Subcutaneous abdominal adipose tissue (tissue), 5 donors: ENCODE data around the gene SACM1L.

Experiments used
- H3K27ac ChIP-seq: one replicate; pipeline ENCODE4 v1.7.0; 2013; ENCODE audit warnings: low read depth, mild to moderate bottlenecking, inconsistent platforms, low read length, moderate library complexity
- H3K27me3 ChIP-seq, 5 donors: one replicate each; pipeline ENCODE4 v1.7.0; 2013; ENCODE audit warnings: low read length in 5 of 5, inconsistent platforms in 1 of 5; ENCODE audit not compliant: control insufficient read depth in 5 of 5, insufficient read depth in 4 of 5
- H3K36me3 ChIP-seq, 5 donors: one replicate each; pipeline ENCODE4 v1.7.0; 2013; ENCODE audit warnings: low read length in 5 of 5; ENCODE audit not compliant: control insufficient read depth in 5 of 5, insufficient read depth in 5 of 5
- H3K4me1 ChIP-seq, 5 donors: one replicate each; pipeline ENCODE4 v1.7.0; 2013; ENCODE audit warnings: low read length in 5 of 5, mild to moderate bottlenecking in 3 of 5, moderate library complexity in 1 of 5; ENCODE audit not compliant: control insufficient read depth in 5 of 5, insufficient read depth in 5 of 5
- H3K4me3 ChIP-seq, 5 donors: one replicate each; pipeline ENCODE4 v1.7.0; 2013; ENCODE audit warnings: low read length in 5 of 5, low read depth in 1 of 5
- H3K9ac ChIP-seq, 5 donors: one replicate each; pipeline ENCODE4 v1.7.0; 2013; ENCODE audit warnings: low read length in 5 of 5, mild to moderate bottlenecking in 4 of 5, moderate library complexity in 3 of 5
- H3K9me3 ChIP-seq, 5 donors: one replicate each; pipeline ENCODE4 v1.7.0; 2013; ENCODE audit warnings: low read length in 5 of 5; ENCODE audit not compliant: control insufficient read depth in 5 of 5
- donor health status: healthy.
- donor health status: healthy.
- donor health status: healthy.
- donor health status: healthy.
- donor health status: healthy.

The SACM1L gene

GRCh38 chr3:45779746-45780735 lies 90.8 kb downstream of the SACM1L start:
- no peaks in the 10 kb centered on the region for H3K4me1 ChIP-seq
- H3K9ac ChIP-seq: no peak overlapping the region
- no peaks in the 10 kb centered on the region for H3K9me3 ChIP-seq
- peaks cover 0 to 11% (median 0%) of the 10 kb centered on the region in 5 donors for H3K27me3 ChIP-seq
- no peak overlapping the region for H3K4me3 ChIP-seq
- H3K36me3 ChIP-seq: no peaks in the 10 kb centered on the region
- no peak overlapping the region for H3K27ac ChIP-seq

GRCh38 chr3:45781271-45781670 lies 92.1 kb downstream of the SACM1L start:
- peaks cover 0 to 11% (median 0%) of the 10 kb centered on the region in 5 donors for H3K27me3 ChIP-seq
- no peak overlapping the region for H3K4me3 ChIP-seq
- no peak overlapping the region for H3K9ac ChIP-seq
- no peaks in the 10 kb centered on the region for H3K36me3 ChIP-seq
- no peaks in the 10 kb centered on the region for H3K9me3 ChIP-seq
- H3K4me1 ChIP-seq: peaks cover 0 to 2% (median 0%) of the 10 kb centered on the region in 5 donors
- H3K27ac ChIP-seq: no peak overlapping the region

GRCh38 chr3:45781841-45782240 lies 92.6 kb downstream of the SACM1L start:
- Histone ChIP-seq H3K9me3 (no peaks in the 10 kb centered on the region), H3K4me1 (peaks cover 0 to 7% (median 0%) of the 10 kb centered on the region in 5 donors), H3K4me3 (no peak overlapping the region)

DNA sequence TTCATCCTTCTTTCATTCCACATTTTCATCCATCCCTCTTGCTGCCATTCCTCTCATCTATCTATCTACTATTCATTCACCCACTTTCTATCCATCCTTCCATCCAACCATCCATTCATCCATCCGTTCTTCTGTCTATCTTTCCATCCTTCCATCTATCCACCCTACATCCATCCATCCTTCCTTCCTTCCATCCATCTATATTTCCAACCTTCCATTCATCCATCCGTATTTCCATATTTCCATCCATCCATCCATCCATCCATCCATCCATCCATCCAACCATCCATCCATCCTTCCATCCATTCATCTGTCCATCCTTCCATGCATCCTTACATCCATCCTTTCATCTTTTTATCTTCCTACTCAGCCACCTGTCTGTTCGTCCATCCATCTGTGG lies 93.2 kb downstream of the SACM1L start:
- peaks cover 0 to 7% (median 0%) of the 10 kb centered on the region in 5 donors for H3K4me1 ChIP-seq
- H3K9me3 ChIP-seq: no peaks in the 10 kb centered on the region
- no peak overlapping the region for H3K4me3 ChIP-seq
- H3K36me3 ChIP-seq: no peaks in the 10 kb centered on the region
- peaks cover 0 to 11% (median 0%) of the 10 kb centered on the region in 5 donors for H3K27me3 ChIP-seq
- no peak overlapping the region for H3K9ac ChIP-seq
- no peak overlapping the region for H3K27ac ChIP-seq

More at GRCh38 chr3:45781841-45782240, 92.6 kb downstream of the SACM1L start:
- Histone ChIP-seq H3K36me3 (no peaks in the 10 kb centered on the region), H3K9ac (no peak overlapping the region), H3K27ac (no peak overlapping the region), H3K27me3 (peaks cover 0 to 11% (median 0%) of the 10 kb centered on the region in 5 donors)

DNA sequence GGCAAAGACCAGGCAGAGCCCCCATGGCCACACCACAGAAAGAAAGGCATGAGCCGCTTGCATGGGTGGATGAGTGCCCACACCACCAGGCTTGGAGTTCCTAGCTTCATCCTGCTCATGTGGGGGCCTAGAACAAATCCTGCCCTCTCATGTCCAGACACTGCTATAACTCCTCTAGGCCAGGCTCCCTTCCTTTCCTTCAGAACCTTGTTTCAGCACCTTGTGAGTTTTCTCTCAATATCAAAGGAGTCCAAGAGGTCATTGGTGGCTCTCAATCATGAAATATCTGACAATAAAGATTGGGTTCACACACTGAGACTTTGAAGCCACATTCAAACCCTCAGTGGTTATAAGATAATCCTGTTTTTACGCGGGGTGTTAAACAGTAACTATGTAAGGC lies 94.5 kb downstream of the SACM1L start:
- Histone ChIP-seq H3K27ac (no peak overlapping the region), H3K4me1 (peaks cover 0 to 7% (median 0%) of the 10 kb centered on the region in 5 donors), H3K9me3 (peaks cover 0 to under 1% (median 0%) of the 10 kb centered on the region in 5 donors), H3K9ac (no peak overlapping the region), H3K36me3 (no peaks in the 10 kb centered on the region), H3K4me3 (no peak overlapping the region), H3K27me3 (peaks cover 0 to 3% (median 0%) of the 10 kb centered on the region in 5 donors)

GRCh38 chr3:45785605-45786150 lies 96.5 kb downstream of the SACM1L start:
- no peak overlapping the region for H3K9ac ChIP-seq
- H3K4me3 ChIP-seq: no peak overlapping the region
- peaks cover 0 to 7% (median 0%) of the 10 kb centered on the region in 5 donors for H3K4me1 ChIP-seq
- H3K27ac ChIP-seq: no peak overlapping the region
- H3K36me3 ChIP-seq: no peaks in the 10 kb centered on the region
- H3K27me3 ChIP-seq: no peaks in the 10 kb centered on the region
- H3K9me3 ChIP-seq: peaks cover 0 to 11% (median 6%) of the 10 kb centered on the region in 5 donors

DNA sequence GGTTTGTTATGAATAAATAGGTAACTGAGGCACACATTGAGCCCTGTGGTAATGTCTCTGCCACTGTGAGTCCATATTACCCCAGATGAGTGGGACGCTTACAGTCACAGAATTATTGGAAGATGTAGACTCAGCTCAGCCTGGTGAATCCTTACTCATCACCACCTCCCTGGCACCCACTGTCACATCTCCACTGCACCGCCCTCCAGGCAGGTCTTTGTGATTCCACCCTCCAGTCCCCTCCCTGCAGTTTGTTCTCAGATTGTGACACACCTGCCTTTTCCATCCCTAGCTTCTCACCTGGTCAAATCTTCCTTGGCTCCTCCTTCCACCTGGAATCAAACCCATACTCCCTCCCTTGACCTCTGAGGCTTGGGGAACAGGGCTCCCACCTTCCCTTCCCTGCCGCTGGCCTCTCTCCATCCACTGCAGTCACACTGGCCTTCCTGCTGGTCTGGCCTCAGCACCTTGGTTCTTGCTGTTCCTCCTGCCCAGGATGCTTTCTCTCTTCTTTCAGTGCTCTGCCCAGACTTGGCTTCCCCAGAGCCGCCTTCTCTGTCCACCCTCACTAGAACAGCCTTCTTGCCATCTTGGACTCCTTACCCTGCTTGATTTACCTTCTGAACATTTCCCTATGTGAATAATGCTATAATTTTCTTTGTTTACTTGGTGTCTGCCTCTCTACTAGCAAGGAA lies 97.8 kb downstream of the SACM1L start:
- peaks cover 0 to 7% (median 0%) of the 10 kb centered on the region in 5 donors for H3K4me1 ChIP-seq

GRCh38 chr3:45787551-45787950 lies 98.4 kb downstream of the SACM1L start:
- Histone ChIP-seq H3K36me3 (no peaks in the 10 kb centered on the region), H3K27ac (no peak overlapping the region), H3K4me3 (no peak overlapping the region), H3K9ac (no peak overlapping the region), H3K9me3 (peaks cover 0 to 11% (median 6%) of the 10 kb centered on the region in 5 donors), H3K27me3 (no peaks in the 10 kb centered on the region), H3K4me1 (peaks cover 0 to 7% (median 0%) of the 10 kb centered on the region in 5 donors)

More for the DNA sequence above, 97.8 kb downstream of the SACM1L start:
- Histone ChIP-seq H3K9ac (no peak overlapping the region), H3K9me3 (peaks cover 0 to 11% (median 6%) of the 10 kb centered on the region in 5 donors), H3K27ac (no peak overlapping the region), H3K27me3 (no peaks in the 10 kb centered on the region), H3K4me3 (no peak overlapping the region), H3K36me3 (no peaks in the 10 kb centered on the region)

DNA sequence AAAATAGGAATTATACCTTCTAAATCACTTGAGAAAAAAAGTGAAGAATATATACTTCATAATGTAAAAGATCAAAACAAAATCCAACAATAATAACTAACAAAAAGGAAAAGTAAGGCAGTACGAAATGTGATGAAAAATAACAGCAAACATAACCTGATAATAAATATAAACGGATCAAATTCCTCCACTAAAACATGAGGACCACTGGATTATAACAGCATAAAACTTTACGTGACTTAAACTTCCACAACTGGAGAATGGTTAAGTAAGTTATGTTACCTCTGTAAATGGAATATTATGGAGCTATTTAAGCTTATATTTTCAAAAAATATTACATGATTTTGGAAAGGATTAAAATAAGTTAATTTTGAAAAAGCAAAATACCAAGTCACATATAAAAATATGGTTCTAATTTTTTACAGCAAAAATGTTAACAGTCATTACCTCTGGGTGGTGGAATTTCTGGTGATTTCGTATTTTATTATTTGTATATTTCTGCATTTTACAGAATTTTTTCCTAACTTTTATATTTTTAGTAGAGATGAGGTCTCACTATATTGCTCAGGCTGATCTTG lies 100.1 kb downstream of the SACM1L start:
- Histone ChIP-seq H3K27ac (no peak overlapping the region), H3K9ac (no peak overlapping the region), H3K36me3 (no peaks in the 10 kb centered on the region), H3K4me3 (no peak overlapping the region), H3K4me1 (peaks cover 0 to 7% (median 0%) of the 10 kb centered on the region in 5 donors), H3K9me3 (peaks cover 0 to 11% (median 6%) of the 10 kb centered on the region in 5 donors), H3K27me3 (peaks cover 0 to 5% (median 0%) of the 10 kb centered on the region in 5 donors)
